Measurements from ENCODE around the gene FRG2.
"Not testable (repeated sequence)": the region's sequence is repeated elsewhere in the genome, so short reads cannot be mapped to it uniquely, and the experiment has no call there.

The FRG2 gene

DNA sequence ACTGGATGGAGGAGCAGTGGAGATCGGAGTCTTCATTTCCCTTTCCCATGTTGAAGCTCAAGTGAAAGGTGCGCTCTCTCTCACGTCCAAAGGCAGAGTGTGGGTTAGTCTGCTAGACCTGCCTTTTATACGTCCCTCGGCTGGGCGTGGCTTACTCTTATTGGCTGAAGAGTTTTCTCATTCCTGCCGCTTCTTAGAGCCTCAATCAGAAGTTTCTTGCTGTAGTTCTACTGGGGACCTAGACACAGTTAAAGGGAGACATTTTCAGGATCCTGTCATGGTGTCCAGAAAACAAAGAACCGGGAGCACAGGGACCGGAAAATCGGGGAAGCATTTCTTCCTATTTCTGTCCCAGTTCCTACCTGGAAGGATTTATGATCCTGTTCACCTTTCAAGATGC lies at the start of gene FRG2:
Gene FRG2 (minus strand): TSS at position 101 of the 400 bp plus-strand sequence. CDS start 52 bp downstream, at position 49.
- DNase-seq: not testable (repeated sequence)

DNA sequence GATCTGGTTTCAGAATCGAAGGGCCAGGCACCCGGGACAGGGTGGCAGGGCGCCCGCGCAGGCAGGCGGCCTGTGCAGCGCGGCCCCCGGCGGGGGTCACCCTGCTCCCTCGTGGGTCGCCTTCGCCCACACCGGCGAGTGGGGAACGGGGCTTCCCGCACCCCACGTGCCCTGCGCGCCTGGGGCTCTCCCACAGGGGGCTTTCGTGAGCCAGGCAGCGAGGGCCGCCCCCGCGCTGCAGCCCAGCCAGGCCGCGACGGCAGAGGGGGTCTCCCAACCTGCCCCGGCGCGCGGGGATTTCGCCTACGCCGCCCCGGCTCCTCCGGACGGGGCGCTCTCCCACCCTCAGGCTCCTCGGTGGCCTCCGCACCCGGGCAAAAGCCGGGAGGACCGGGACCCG lies 41.3 kb upstream of the FRG2 start:
- DNase-seq: not testable (repeated sequence)

DNA sequence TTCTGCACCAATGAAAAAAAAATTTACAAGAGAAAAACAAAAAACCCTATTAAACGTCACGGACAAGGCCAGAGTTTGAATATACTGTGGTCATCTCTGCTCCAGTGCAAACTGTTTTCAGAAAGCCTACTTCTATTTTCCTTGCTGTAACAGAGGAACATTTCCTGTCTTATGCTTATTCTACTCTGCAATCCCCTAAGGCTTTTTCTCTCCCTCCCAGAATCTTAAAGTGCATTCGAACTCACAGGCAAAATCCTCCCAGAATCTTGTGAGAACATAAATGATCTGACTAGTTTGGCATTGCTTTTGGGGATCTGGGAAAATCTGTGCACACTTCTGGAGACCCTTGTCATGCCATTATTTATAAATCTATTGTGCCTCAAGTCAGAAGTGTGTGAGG lies 37.7 kb upstream of the FRG2 start:
- not testable (repeated sequence) for DNase-seq

DNA sequence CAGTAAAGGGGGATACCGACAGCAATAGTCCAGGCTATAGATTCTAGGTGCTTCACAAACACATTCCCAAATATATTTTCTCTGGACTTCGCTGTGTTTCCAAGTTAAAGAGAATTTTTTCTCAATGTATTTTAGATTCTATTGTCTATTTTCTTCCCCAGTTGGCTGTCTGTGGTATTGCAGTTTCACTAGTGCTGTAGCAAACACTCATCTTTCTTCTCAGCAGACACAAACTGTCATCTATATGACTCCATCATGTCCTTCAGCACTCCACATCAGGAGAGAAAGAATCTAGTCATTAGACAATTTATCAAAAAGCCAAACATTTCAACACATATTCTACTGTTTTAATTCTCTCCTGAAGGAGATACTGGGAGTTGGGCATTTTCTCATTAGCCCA lies 37.3 kb upstream of the FRG2 start, which contains the start of gene DBET:
Gene DBET (plus strand): TSS at position 161 of the 400 bp plus-strand sequence.
- DNase-seq: not testable (repeated sequence)

DNA sequence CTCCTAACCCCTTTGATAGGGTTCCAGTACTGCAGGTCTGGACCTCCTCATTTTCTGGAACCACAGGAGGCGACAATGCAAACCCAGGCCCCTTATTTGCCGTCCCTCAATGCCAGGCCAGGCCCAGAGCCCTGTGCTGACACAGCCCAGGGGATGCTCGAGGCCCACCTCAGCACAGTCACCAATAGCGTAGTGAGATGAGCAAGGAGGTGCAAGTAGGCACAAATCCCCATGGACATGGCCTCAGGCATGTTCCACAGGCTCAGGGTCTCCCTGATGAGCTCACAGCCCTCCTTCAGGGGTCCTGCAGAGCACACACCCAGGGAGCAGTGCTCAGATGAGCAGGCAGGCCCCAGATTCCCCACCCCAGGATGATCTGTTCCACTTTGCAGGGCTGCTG lies 31.9 kb upstream of the FRG2 start:
- not testable (repeated sequence) for DNase-seq

DNA sequence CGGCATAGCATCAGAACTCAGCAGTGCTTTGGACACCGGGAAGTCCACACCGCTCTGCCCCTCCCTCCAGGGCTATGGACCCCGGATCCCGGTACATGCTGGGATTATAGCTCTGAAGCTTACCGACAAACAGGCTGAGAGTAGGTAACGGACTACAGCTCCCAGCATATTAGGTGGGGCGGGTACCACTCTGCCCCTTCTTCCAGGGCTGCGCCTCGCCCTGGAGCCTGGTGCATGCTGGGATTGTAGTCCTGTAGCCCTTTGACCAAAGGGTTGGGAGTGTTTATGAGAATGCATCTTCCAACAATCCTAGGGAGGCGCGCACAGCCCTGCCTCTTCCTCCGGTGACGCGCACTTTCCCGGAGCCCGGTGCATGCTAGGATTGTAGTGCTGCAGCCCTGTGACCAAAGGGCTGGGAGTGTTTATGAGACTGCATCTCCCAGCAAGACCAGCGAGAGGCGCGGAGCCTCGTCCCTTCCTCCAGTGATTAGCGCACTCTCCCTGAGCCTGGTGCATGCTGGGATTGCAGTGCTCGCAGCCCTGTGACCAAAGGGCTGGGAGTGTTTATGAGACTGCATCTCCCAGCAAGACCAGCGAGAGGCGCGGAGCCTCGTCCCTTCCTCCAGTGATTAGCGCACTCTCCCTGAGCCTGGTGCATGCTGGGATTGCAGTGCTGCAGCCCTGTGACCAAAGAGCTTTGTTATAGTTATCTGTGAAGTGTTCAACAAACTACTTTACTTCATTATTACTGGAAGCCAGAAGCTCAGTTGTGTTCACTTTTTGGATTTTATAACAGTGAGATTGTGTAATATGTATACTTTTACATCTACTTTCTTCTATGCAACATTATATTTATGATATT lies 22.6 kb upstream of the FRG2 start:
- DNase-seq: not testable (repeated sequence)

DNA sequence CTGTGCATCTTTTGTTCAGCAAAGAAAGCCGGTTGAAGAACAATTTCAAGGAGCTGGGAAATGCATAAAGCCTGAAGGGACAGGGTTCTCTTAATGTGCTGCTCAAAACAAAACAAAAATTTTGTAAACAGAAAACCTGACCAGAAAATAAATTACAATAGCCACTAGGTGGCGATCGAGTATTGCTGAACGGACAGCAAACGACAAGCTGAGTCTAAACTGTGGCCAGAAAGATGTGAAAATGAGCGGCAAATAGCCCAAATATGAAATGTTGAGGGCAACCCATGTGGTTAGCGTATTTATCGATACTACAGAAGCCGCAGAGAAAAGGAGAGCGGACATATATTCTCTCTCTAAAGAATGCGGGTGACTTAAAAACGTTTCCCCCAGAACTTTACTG lies 20.6 kb upstream of the FRG2 start:
- DNase-seq: not testable (repeated sequence)

DNA sequence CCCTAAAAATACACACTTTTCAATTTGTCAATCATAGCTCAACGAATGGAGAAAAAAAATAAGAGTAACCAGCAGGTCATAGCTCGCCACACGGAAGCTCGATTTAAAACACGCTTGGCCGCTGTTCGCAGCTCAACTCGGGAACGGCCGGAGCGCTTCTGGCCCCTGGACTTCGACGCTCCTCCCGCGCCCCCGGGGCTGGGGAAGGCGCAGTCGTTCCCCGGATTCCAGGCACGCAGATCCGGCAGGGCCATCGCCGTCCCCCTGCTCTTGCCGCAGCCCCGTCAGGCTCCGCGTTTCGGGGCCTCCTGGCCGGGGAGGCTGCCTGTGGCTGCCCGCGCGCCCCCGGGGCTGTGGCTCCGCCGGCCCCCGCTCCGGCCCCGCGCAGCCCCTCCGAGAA lies 13.8 kb upstream of the FRG2 start:
- DNase-seq: not testable (repeated sequence)

DNA sequence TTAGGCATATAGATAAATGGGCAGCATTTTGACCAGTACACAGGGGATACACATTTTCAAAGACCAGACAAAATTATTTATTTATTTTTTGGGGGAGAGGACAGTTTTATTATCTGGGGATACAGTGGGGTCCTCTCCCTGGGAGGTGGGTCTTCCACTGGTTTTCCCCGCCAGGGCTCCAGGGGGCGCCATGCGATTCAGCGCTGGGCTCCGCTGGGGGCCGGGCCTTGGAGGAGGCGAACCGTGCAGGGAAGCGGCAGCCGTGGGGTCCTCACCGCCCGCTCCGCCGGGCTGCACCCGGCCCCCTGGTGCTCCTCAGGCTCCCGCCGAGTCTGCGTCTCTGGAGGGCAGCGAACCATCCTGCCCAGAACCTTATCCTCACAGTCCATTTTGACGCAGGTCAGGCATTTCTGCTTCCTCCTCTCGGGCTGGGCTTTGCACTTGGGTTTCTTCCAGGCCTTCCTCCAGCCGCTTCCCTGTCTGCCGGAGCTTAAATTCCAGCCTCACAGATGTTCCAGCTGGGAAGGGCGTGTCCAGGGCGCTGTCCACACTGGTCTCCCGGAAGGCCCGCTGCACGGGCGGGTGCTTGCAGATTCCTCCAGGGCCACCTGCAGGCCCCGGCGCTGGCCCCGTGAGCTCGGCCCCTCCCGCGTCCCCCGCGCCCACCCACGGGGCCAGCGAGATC lies 10.8 kb upstream of the FRG2 start:
- DNase-seq: not testable (repeated sequence)

DNA sequence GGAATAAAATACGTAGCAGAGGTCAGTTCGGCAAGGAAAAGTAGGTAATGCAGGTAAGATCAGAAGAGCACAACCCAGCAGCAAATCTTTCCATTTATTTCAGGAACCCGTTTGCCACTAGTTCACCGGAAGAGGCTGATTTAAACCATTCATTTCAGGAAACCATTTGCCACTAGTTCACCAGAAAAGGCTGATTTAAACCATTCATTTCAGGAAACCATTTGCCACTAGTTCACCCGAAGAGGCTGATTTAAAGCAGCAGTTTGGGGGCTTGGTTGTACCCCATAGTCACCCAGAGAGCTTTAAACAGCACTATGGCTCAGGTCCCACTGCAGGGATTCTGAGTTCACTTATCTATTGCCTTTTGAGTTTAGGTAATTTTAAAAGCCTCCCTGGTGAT lies 4.2 kb upstream of the FRG2 start:
- DNase-seq: not testable (repeated sequence)

DNA sequence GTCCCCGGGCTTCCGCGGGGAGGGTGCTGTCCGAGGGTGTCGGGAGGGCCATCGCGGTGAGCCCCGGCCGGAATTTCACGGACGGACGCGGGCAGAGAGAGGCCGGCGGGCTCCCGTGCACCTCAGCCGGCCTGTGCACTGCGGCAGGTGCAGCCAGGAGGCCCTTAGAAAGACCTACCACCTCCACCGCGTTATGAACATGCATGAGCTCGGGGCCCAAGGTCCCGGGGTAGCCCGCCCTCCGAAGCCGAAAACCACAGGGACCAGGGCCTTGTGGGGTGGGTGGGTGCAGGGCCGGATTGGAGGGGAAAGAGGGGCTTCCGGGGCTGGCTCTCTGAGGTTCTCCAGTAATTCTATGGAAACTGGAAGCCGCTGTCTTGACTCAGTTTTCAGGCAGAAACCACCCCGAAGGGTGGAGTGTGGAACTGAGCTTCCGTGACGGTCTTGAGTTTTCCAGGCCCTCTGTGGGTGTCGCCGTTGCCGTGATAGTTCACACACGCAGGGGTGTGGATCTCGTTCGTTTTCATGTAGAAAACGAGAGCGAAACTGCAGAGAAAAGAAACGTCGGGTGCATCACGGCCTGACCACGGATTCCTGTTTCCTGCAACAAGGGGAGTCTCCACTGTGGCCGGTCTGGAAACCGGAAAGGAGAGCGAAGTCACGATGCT lies 4.3 kb downstream of the FRG2 start:
- not testable (repeated sequence) for DNase-seq

DNA sequence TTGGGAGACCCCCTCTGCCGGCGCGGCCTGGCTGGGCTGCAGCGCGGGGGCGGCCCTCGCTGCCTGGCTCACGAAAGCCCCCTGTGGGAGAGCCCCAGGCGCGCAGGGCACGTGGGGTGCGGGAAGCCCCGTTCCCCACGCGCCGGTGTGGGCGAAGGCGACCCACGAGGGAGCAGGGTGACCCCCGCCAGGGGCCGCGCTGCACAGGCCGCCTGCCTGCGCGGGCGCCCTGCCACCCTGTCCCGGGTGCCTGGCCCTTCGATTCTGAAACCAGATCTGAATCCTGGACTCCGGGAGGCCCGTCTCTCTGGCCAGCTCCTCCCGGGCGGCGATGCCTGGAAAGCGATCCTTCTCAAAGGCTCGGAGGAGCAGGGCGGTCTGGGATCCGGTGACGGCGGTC lies 5.1 kb downstream of the FRG2 start:
- DNase-seq: not testable (repeated sequence)

DNA sequence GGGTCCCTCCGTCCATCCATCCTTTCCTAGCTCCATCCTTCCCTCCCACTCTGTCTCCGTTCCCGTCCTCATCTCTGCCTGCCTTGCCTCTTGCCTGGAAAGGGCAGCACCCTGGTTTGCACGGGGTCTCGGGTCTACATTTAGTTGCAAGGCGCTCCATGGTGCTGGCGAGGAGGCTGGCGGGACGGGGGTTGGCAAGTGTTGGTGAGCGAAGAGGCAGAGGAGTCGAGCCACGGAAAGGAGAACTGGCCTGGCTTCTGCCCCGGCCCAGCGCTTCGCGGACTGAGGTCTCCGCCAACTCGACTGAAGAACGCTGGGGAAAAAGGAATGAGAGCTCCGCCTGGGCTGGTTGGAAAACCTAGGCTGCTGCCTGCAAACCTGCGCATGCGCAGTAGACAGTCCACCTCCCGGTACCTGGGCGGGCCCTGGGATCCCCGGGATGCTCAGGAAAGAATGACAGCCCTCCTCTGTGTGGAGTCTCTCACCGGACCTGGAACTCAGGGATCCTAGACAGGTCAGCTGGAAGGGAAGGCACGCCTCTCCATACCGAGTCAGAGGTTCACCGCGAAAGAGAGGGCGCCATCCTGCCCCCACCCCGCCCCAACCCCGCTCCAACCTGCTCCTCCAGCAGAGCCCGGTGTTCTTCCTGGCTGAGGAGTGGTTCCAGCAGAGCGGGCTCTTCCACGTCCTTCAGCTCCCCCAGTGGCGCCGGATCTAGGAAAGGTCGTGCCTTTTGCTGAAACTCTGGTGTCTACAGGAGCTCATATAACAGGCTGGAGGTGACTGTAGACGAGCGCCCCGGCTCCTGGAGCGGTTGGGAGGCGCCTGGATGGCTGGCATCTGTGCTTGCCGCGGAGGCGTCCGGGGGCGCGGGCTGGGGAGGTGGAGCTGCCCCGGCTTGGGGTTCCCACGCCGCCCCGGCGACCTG lies 6.0 kb downstream of the FRG2 start:
- DNase-seq: no peak

DNA sequence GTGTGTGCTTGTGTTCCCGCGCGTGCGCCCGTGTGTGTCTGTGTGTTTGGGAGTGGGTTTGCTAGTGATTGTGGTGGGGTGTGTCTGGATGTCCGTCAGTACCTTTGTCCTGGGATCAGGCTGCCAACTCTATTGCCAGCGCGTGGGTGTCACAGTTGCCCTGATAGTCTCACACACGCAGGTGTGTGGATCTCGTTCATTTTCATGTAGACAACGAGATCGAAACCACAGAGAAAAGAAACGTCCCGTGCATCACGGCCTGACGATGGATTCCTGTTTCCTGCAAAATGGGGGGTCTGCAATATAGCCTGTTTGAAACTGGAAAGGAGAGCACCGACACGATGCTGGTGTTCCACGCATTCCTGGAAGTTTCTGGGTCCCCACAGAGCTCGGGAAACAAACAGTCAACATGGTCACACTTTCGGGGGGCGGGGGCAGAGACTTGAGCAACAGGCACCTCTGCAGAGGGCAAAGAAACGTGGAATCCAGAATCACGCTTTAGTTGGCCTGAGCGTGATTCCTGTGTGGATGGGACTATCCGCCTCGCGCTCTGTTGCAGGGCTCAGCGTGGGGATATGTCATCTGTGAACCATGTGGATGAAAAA lies 7.1 kb downstream of the FRG2 start:
- not testable (repeated sequence) for DNase-seq

DNA sequence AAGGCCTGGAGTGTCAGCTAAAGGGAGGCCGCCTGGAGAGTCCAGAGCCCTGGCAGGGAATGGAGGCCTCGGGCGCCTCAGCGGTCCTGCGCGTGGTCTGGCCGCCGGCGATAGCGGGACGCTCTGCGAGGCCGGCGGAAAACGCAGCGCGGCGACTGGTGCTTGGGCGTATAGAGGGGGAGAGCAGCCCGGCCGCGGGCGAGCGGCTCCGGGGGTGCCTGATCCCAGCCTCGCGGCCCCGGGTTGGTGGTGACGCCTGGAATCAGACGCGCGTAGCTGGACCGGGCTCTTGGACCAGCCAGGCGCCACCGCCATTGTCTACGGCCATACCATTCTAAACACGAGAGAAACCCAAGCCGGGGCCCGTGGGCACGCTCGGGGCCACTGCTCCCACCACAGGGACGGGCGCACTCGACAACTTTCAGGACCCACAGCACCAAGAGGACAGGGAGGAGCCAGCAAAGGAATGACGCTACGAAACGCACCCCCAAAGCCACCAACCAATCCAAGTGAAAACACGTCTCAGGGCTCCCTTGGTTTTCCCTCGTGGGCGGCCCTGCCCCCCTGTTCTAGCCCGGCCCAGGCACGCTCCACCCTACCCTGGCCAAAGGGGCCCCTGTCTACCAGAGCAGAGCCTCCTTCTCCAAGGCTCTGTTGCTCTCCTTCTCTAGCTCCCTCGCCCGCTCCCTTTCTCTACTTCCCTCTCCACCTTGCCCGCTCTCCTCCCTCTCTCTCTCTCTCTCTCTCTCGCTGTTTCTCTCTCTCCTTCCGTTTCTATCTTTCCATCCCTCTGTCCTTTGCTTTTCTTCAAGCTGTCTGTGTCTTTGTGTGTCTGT lies 7.8 kb downstream of the FRG2 start:
- no peak for DNase-seq

DNA sequence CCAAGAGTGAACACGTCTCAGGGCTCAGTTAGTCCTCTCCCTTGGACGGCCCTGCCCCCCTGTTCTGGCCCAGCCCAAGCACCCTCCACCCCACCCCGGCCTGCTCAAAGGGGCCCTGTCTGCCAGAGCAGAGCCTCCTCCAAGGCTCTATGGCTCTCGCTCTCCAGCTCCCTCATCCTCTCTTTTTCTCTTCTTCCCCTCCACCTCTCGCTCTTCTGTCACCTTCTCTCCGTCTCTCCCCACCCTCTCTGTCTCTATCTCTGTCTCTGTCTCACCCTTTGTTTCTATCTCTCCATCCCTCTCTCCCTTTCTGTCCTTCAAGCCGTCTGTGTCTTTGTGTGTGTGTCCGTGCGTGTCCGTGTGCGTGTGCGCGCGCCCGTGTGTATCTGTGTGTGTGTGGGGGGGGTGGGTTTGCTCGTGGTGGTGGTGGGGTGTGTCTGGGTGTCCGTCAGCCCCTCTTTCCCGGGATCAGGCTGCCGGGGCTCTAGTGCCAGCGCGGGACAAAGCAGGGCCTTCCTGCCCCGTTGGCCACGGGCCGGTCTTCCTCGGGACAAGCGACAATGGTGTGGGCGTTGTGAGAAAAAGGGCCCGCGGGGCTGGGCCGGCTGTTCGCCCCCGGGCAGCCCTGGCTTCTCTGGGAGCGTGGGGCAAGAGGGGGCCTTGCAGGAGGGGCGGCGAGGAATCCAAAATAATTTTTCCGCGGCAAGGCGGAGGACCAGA lies 8.7 kb downstream of the FRG2 start:
- DNase-seq: no peak

DNA sequence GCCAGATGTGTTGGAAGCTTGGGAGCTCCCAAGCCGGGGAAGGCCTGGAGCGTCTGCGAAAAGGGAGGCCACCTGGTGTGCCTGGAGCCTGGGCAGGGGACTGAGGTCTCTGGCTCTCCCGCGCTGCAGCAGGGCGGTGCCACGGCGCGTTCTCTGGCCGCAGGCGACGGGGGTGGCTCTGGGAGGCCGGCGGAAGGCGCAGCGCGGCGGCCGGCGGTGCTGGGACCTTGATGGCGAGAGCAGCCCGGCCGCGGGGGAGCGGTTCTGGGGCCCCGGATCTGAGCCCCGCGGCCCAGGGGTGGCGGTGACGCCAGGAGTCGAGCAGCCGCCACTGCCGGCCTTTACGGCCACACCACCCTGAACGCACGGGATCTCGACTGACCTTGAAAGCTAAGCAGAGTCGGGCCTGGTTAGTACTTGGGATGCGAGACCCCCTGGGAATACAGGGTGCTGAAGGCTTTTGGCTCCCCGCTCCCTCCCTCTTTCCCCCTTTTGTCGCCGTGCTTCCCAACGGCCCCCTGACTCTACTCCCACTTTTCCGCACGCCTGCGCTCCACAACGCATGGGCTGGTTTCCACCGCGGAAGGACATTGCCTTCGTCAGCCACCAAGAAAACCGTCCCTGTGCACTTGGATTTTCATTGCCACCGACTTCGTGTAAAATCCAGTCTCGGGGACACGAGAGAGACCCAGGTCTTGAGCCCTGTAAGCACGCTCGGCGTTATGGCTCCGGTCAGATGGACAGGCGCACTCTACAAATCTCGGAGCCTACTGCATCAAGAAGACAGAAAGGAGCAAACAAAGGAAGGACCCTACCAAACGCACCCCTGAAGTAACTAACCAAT lies 9.5 kb downstream of the FRG2 start:
- DNase-seq: no peak

DNA sequence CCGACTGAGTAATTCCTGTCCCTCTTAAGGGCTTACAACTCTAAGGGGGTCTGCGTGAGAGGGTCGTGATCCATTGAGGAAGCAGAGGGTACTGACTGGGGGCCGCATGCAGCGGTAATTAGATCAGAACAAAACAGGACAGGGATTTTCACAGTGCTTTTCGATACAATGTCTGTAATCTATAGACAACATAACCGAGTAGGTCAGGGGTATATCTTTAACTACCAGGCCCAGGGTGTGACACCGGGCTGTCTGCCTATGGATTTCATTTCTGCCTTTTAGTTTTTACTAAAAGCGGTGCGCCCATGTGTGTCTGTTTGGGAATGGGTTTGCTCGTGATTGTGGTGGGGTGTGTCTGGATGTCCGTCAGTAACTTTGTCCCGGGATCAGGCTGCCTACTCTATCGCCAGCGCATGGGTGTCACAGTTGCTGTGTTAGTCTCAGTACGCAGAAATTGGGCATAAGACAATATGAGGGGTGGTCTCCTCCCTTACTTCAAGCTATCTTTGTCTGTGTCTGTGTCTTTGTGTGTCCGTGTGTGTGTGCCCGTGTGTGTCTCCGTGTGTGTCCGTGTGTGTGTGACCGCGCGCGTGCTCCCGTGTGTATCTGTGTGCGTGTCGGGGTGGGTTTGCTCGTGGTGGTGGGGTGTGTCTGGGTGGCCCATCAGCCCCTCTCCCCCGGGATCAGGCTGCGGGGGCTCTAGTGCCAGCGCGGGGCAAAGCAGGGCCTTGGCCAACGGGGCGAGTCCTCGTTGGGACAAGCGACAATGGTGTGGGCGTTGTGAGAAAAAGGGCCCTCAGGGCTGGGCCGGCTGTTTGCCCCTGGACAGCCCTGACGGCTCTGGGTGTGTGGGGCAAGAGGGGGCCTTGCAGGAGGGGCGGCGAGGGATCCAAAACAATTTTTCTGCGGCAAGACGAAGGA lies 10.4 kb downstream of the FRG2 start:
- DNase-seq: no peak

All from NCI-H1092 (cell line).